A673 (cell line): ENCODE results near the gene OR10H2. TPM values are rescaled to one million over a fixed set of nuclear protein-coding genes. Genes with fewer than 3 reads are reported as not detected.
A peak's percentile ranks its signal among the peaks of the same experiment; 100 is the strongest.

ENCODE experiments used
- BruUV-seq: library from RNA; stranded (reverse); fragments of 400-500 nt; replicated peaks from 2 replicates; lab custom pipeline; 2021; lab: Mats Ljungman, UMichigan
- CTCF ChIA-PET: fragments of 300-600 bp; sonication (Branson Sonifier 250); formaldehyde crosslinking; loops from one replicate; lab custom pipeline; 2022; ENCODE audit warnings: antibody characterized with exemption; lab: Charles Lee
- POLR2A ChIA-PET: fragments of 300-600 bp; sonication (Branson Sonifier 250); formaldehyde crosslinking; loops from one replicate; lab custom pipeline; 2022; ENCODE audit warnings: antibody characterized with exemption; ENCODE audit not compliant: low non-redundant PET; lab: Charles Lee
- DNase-seq: peaks from one replicate; pipeline ENCODE4 v3.0.0-alpha.2; 2015; ENCODE audit warnings: low spot score
- H3K27ac ChIP-seq: fragments of 200-600 bp; sonication (generic); 2 replicates; pipeline ENCODE4 v1.5.1; 2016; ENCODE audit warnings: mixed run types, low read depth, mild to moderate bottlenecking, mixed read lengths, antibody characterized with exemption, low read length; ENCODE audit not compliant: poor library complexity, severe bottlenecking
- H3K27me3 ChIP-seq: fragments of 200-600 bp; sonication (generic); replicated peaks from 2 replicates; pipeline ENCODE4 v1.6.1; 2017; ENCODE audit warnings: mixed run types, low read depth, mild to moderate bottlenecking, mixed read lengths, antibody characterized with exemption, low read length; ENCODE audit not compliant: insufficient read depth, poor library complexity
- H3K36me3 ChIP-seq: fragments of 200-600 bp; sonication (generic); 2 replicates; pipeline ENCODE4 v1.6.1; 2016; ENCODE audit warnings: mixed run types, mild to moderate bottlenecking, mixed read lengths, antibody characterized with exemption, low read length; ENCODE audit not compliant: insufficient read depth, poor library complexity, severe bottlenecking
- H3K4me1 ChIP-seq: fragments of 200-600 bp; sonication (generic); 2 replicates; pipeline ENCODE4 v1.6.1; 2017; ENCODE audit warnings: mixed run types, mild to moderate bottlenecking, mixed read lengths, antibody characterized with exemption, low read length; ENCODE audit not compliant: insufficient read depth, poor library complexity, severe bottlenecking
- H3K4me3 ChIP-seq: fragments of 200-600 bp; sonication (generic); 2 replicates; pipeline ENCODE4 v1.5.1; 2016; ENCODE audit warnings: low read depth, mixed run types, mild to moderate bottlenecking, mixed read lengths, low read length; ENCODE audit not compliant: poor library complexity, severe bottlenecking
- H3K9me3 ChIP-seq: fragments of 200-600 bp; sonication (generic); 2 replicates; pipeline ENCODE4 v1.6.1; 2016; ENCODE audit warnings: mixed run types, low read depth, mild to moderate bottlenecking, mixed read lengths, antibody characterized with exemption, low read length; ENCODE audit not compliant: poor library complexity, severe bottlenecking
- EZH2 ChIP-seq: fragments of 200-600 bp; sonication (generic); IDR thresholded peaks from 2 replicates; pipeline ENCODE4 v1.6.1; 2017; ENCODE audit warnings: borderline replicate concordance, low read depth, mild to moderate bottlenecking, mixed read lengths, antibody characterized with exemption, low read length; ENCODE audit not compliant: poor library complexity, severe bottlenecking
- intact Hi-C: fragments of 100-400 bp; cut with micrococcal nuclease; formaldehyde crosslinking; loops from one replicate; pipeline ENCODE4 v1.10.0; 2022; ENCODE audit not compliant: unreplicated experiment
- total RNA-seq: library from RNA; stranded (reverse); gene quantifications from 2 replicates; pipeline ENCODE4 v1.2.3, GENCODE V29; 2021
- TF ChIP-seq, protein P1 (sequence below): fragments of 300-800, 200-600 bp; sonication (generic); conservative IDR thresholded peaks from 2 replicates; pipeline ENCODE4 v1.5.1; 2017; ENCODE audit warnings: low read depth, mild to moderate bottlenecking, antibody characterized with exemption, low read length, moderate library complexity, mixed read lengths

OR10H2 gene
- total RNA-seq, 1 experiment from 2014 or later: not detected

GRCh38 chr19:15696654-15697194, 31.1 kb upstream of the OR10H2 start:
- no peaks in the 10 kb centered on the region for H3K4me1 ChIP-seq
- H3K27me3 ChIP-seq: peaks cover 3% of the 10 kb centered on the region
- DNase-seq: peak; percentile 12
- H3K4me3 ChIP-seq: no peak overlapping the region
- no peaks in the 10 kb centered on the region for H3K36me3 ChIP-seq
- TF ChIP-seq, protein P1, sequence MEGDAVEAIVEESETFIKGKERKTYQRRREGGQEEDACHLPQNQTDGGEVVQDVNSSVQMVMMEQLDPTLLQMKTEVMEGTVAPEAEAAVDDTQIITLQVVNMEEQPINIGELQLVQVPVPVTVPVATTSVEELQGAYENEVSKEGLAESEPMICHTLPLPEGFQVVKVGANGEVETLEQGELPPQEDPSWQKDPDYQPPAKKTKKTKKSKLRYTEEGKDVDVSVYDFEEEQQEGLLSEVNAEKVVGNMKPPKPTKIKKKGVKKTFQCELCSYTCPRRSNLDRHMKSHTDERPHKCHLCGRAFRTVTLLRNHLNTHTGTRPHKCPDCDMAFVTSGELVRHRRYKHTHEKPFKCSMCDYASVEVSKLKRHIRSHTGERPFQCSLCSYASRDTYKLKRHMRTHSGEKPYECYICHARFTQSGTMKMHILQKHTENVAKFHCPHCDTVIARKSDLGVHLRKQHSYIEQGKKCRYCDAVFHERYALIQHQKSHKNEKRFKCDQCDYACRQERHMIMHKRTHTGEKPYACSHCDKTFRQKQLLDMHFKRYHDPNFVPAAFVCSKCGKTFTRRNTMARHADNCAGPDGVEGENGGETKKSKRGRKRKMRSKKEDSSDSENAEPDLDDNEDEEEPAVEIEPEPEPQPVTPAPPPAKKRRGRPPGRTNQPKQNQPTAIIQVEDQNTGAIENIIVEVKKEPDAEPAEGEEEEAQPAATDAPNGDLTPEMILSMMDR: no peak
- TF ChIP-seq EZH2: no peak
- no TSS peak for BruUV-seq
- no peak overlapping the region for H3K27ac ChIP-seq
- intact Hi-C loops: no loop called here
- no peaks in the 10 kb centered on the region for H3K9me3 ChIP-seq
- ChIA-PET POLR2A (no interaction called here), CTCF (no interaction called here)

DNA sequence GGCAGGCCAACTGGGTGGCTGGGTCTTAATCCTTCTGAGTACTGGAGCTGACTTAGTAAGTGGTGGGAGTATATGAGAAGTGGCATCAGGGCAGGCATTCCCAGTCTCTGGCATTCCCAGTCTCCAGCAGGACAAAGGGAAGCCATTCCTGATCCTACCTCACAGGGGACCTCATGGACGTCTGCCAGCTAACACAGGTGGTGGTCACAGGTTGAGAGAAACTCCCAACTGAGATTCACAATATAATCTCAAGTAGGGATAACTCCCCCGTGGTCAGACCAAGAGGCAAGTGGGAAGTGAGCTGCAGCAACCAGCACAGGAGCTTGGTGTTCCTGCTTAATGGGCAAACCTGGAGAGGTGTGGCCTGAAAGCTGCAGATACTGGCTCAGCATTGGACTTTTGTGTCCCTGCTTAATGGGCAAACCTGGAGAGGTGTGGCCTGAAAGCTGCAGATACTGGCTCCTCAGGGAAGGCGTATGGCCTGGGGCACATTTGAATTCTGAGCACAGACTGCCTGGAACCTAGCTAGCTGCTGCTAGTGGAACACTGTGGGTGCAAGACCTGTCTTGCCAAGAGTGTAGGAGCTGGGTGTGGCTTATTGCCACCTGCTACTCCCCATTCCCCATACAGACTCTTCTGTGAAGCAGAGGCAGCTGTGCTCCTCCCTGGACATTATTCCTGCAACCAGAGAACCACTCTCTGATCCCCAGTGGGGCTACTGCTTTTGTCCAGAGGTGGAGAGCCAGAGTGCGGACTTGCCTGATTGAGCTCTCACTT, 25.9 kb upstream of the OR10H2 start:
- intact Hi-C loops: no loop called here
- ChIA-PET CTCF (no interaction called here), POLR2A (interaction anchor here (0.6 kb wide), 1 partner anchor 14 kb away, joined by 3 read pairs; no protein-coding TSS in a partner anchor)

DNA sequence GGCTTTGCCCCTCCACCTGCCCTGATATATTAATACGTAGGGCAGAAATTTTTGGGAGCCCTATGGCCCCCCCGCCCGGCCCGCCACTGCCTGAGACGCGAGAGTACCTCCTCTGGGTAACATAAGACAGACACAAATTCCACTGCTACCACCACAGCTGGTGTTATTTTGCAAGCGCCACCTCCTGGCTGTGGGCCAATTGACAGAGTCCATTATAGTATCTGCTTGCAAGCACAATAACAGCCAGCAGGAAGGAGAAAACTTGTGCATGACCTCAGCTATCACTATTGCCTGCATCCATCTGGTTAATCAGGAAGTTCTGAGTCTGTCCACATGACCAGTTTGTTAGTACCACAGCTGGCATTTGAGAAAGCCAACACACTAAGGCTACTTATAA, 25.3 kb upstream of the OR10H2 start:
- CTCF ChIA-PET: no interaction called here
- intact Hi-C loops: no loop called here
- TF ChIP-seq, protein P1: no peak
- TF ChIP-seq EZH2: no peak

More for the DNA sequence above, 25.9 kb upstream of the OR10H2 start:
- H3K4me3 ChIP-seq: no peak overlapping the region
- no peak overlapping the region for H3K27ac ChIP-seq
- no peaks in the 10 kb centered on the region for H3K9me3 ChIP-seq
- no peak for DNase-seq
- H3K4me1 ChIP-seq: no peaks in the 10 kb centered on the region
- H3K27me3 ChIP-seq: peaks cover 3% of the 10 kb centered on the region
- no peaks in the 10 kb centered on the region for H3K36me3 ChIP-seq
- no peak for TF ChIP-seq EZH2
- TF ChIP-seq, protein P1: no peak
- BruUV-seq: no TSS peak

More for the DNA sequence above, 25.3 kb upstream of the OR10H2 start:
- peaks cover 3% of the 10 kb centered on the region for H3K27me3 ChIP-seq
- no peaks in the 10 kb centered on the region for H3K36me3 ChIP-seq
- H3K27ac ChIP-seq: no peak overlapping the region
- H3K4me3 ChIP-seq: no peak overlapping the region
- POLR2A ChIA-PET: interaction anchor here (0.6 kb wide), 1 partner anchor 13 kb away, joined by 3 read pairs; no protein-coding TSS in a partner anchor
- no TSS peak for BruUV-seq
- H3K4me1 ChIP-seq: no peaks in the 10 kb centered on the region
- H3K9me3 ChIP-seq: no peaks in the 10 kb centered on the region
- DNase-seq: peak; percentile 85
